GM23248 (cell line): ENCODE measurements around the gene DNAH9.

Source experiments
- EZH2 ChIP-seq: fragments of 200-600 bp; sonication (generic); IDR thresholded peaks from 2 replicates; pipeline ENCODE4 v1.6.1; 2018; ENCODE audit warnings: antibody characterized with exemption, mild to moderate bottlenecking; ENCODE audit not compliant: insufficient read depth, poor library complexity, severe bottlenecking
- EZH2phosphoT487 ChIP-seq: fragments of 200-600 bp; sonication (generic); IDR thresholded peaks from 2 replicates; pipeline ENCODE4 v1.6.1; 2018; ENCODE audit warnings: antibody characterized with exemption, moderate library complexity, mild to moderate bottlenecking, low read depth; ENCODE audit not compliant: insufficient read depth

DNA sequence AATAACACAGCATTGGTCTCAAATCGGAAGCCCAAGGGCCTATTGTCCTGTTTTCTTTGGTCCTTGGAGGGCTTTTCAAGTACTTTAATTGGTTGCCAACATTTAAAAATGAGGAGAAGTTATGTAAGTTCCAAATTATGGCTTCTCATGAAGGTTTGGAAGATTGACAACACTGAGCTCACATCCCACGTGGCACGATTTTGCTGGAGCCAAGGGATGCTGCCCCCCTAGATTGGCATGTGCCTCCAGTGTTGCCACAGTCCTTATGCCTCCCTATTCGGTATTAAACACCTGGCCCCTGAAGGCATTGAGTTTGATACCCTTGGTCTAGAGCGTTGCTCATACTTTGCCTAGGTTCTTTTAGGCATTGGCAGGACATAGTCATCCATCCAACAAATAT is 291.0 kb downstream of the DNAH9 start:
- TF ChIP-seq EZH2: no peak
- no peak for TF ChIP-seq EZH2phosphoT487
